KBM-7 (cell line): ENCODE results near the gene WDR38.

Experiments used
- DNase-seq: peaks from one replicate; pipeline ENCODE4 v3.0.0-alpha.2; 2015
- in situ Hi-C: fragments of 300-500 bp; cut with MboI; formaldehyde crosslinking; loops from 2 replicates; pipeline ENCODE4 v1.14.3; 2020; ENCODE audit warnings: low sequenced_read_pairs, low pct_unique_long_range_greater_than_20kb, mixed read lengths

The WDR38 gene

GRCh38 chr9:124854822-124855221, 1.6 kb downstream of the WDR38 start:
- in situ Hi-C loops, result loop anchor here (5.0 to 25.0 kb wide), 2 partner anchors 83 to 532 kb away; partner anchors contain the start of gene NR6A1
- no peak for DNase-seq

- no peak for DNase-seq
- in situ Hi-C loops, result loop anchor here (5.0 to 25.0 kb wide), 2 partner anchors 83 to 532 kb away; partner anchors contain the start of gene NR6A1
Measured at GRCh38 chr9:124855566-124855943, 2.3 kb downstream of the WDR38 start.

- DNase-seq, result peak; percentile 67
- in situ Hi-C loops, result loop anchor here (5.0 to 25.0 kb wide), 2 partner anchors 84 to 531 kb away; partner anchors contain the start of gene NR6A1
Measured at GRCh38 chr9:124855944-124856765, 2.9 kb downstream of the WDR38 start.

- in situ Hi-C loops, result loop anchor here (5.0 to 25.0 kb wide), 2 partner anchors 85 to 530 kb away; partner anchors contain the start of gene NR6A1
Measured at GRCh38 chr9:124857533-124858162, 4.4 kb downstream of the WDR38 start.

GRCh38 chr9:124858330-124859046, 5.2 kb downstream of the WDR38 start:
- in situ Hi-C loops, result loop anchor here (5.0 to 25.0 kb wide), 2 partner anchors 86 to 529 kb away; partner anchors contain the start of gene NR6A1

More at GRCh38 chr9:124857533-124858162, 4.4 kb downstream of the WDR38 start:
- DNase-seq, result no peak

GRCh38 chr9:124859803-124860581, 6.7 kb downstream of the WDR38 start:
- DNase-seq, result peak; percentile 27

More at GRCh38 chr9:124858330-124859046, 5.2 kb downstream of the WDR38 start:
- DNase-seq, result no peak

GRCh38 chr9:124860582-124861341, 7.5 kb downstream of the WDR38 start:
- DNase-seq, result no peak
- in situ Hi-C loops, result loop anchor here (25.0 kb wide), 1 partner anchor 527 kb away; no protein-coding TSS in a partner anchor

More at GRCh38 chr9:124859803-124860581, 6.7 kb downstream of the WDR38 start:
- in situ Hi-C loops, result loop anchor here (5.0 to 25.0 kb wide), 2 partner anchors 88 to 527 kb away; partner anchors contain the start of gene NR6A1

GRCh38 chr9:124861342-124862229, 8.3 kb downstream of the WDR38 start, which contains the start of the genes ARPC5L and RPL35:
TSS of gene ARPC5L (plus strand) at chr9:124862130. CDS start at chr9:124869291, 7,161 bp downstream.
TSS of gene RPL35 (minus strand) at chr9:124861957. CDS start at chr9:124861912, 45 bp downstream.
- in situ Hi-C loops, result loop anchor here (25.0 kb wide), 1 partner anchor 526 kb away; no protein-coding TSS in a partner anchor
- peak; percentile 94 for DNase-seq

- DNase-seq, result no peak
- in situ Hi-C loops, result loop anchor here (25.0 kb wide), 1 partner anchor 524 kb away; no protein-coding TSS in a partner anchor
Measured at GRCh38 chr9:124863371-124863871, 10.2 kb downstream of the WDR38 start.

GRCh38 chr9:124868511-124869465, 15.5 kb downstream of the WDR38 start:
- DNase-seq, result peak; percentile 95
- in situ Hi-C loops, result loop anchor here (25.0 kb wide), 1 partner anchor 519 kb away; no protein-coding TSS in a partner anchor

- DNase-seq, result no peak
- in situ Hi-C loops, result loop anchor here (25.0 kb wide), 1 partner anchor 518 kb away; no protein-coding TSS in a partner anchor
Measured at GRCh38 chr9:124869466-124869985, 16.3 kb downstream of the WDR38 start.

- in situ Hi-C loops, result loop anchor here (25.0 kb wide), 1 partner anchor 517 kb away; no protein-coding TSS in a partner anchor
- DNase-seq, result peak; percentile 81
Measured at GRCh38 chr9:124869986-124870560, 16.8 kb downstream of the WDR38 start.

- in situ Hi-C loops, result loop anchor here (25.0 kb wide), 1 partner anchor 517 kb away; no protein-coding TSS in a partner anchor
- DNase-seq, result no peak
Measured at GRCh38 chr9:124870723-124871122, 17.5 kb downstream of the WDR38 start.

GRCh38 chr9:124871156-124871561, 17.9 kb downstream of the WDR38 start:
- no peak for DNase-seq
- in situ Hi-C loops, result loop anchor here (25.0 kb wide), 1 partner anchor 516 kb away; no protein-coding TSS in a partner anchor
